ENCODE results near the gene TMEM128. TPM values are rescaled to one million over a fixed set of nuclear protein-coding genes. Genes with fewer than 3 reads are reported as not detected.

The TMEM128 gene
- total and polyA plus RNA-seq, 2 of the 13 experiments (the other 11 are each of a cell fraction or from before 2014, with no cell fraction given): 19.4 to 27.9 TPM

GRCh38 chr4:4228356-4228668 is 19.7 kb downstream of the TMEM128 start:
- H3K36me3 ChIP-seq (replicated peaks in 1 of 2; ENCODE audit: control insufficient read depth in 1 of 2, insufficient read depth in 2 of 2, low read length in 2 of 2): no peaks in the 10 kb centered on the region
- no peak for ATAC-seq
- H3K9ac ChIP-seq (ENCODE audit: insufficient read depth, low read depth, low read length): no peak overlapping the region
- no TSS peak for BruUV-seq (replicated peaks)
- ChIA-PET POLR2A (no interaction called here), CTCF (ENCODE audit: low intra/inter-chr PET ratio, low total read pairs) (no interaction called here)
- no peak for FAIRE-seq
- H3K27ac ChIP-seq (ENCODE audit: extremely low read length, insufficient read depth, low read length): no peak overlapping the region
- intact Hi-C loops (cut with micrococcal nuclease; ENCODE audit: unreplicated experiment): no loop called here
- H4K20me1 ChIP-seq (ENCODE audit: insufficient read depth, low read length): no peaks in the 10 kb centered on the region
- H3K79me2 ChIP-seq (ENCODE audit: insufficient read depth, low read length): no peaks in the 10 kb centered on the region
- no peaks in the 10 kb centered on the region for H3K4me1 ChIP-seq (ENCODE audit: insufficient read depth, low read length)
- 10% methylated on average over 1 of the region's 1 CpG for WGBS (ENCODE audit: low lambda C conversion rate)
- peaks cover 8 to 32% of the 10 kb centered on the region in 2 experiments; a peak in 4 of 5 replicates for H3K27me3 ChIP-seq (ENCODE audit: control insufficient read depth in 1 of 2, insufficient read depth in 2 of 2, low read length in 2 of 2)
- H2AFZ ChIP-seq (ENCODE audit: low read length): no peak overlapping the region
- H3K4me3 ChIP-seq (replicated peaks in 1 of 3; ENCODE audit: insufficient read depth in 1 of 3, low read depth in 2 of 3, low read length in 3 of 3): no peak overlapping the region
- DNase-seq (ENCODE audit: low spot score): no peak
- TF ChIP-seq CENPT (CRISPR knock-in tag; IDR thresholded peaks at IDR 0.05; ENCODE audit: low read depth) (no peak), GRHL1 (CRISPR knock-in tag; conservative IDR thresholded peaks at IDR 0.05) (no peak), POLR2G (IDR thresholded peaks at IDR 0.05; ENCODE audit: low read depth, low read length) (no peak), IRF1 (CRISPR knock-in tag; IDR thresholded peaks at IDR 0.05; ENCODE audit: low read depth) (no peak), SRF (IDR thresholded peaks at IDR 0.05; ENCODE audit: low read depth, low read length) (no peak), ZNF773 (CRISPR knock-in tag; IDR thresholded peaks at IDR 0.05; ENCODE audit: borderline replicate concordance) (no peak), DMAP1 (CRISPR knock-in tag; IDR thresholded peaks at IDR 0.05) (no peak), ZBTB21 (CRISPR knock-in tag; IDR thresholded peaks at IDR 0.05) (no peak), ZNF143 (CRISPR knock-in tag; IDR thresholded peaks at IDR 0.05) (no peak), ATF6 (CRISPR knock-in tag; conservative IDR thresholded peaks at IDR 0.05) (no peak), ZMAT3 (CRISPR knock-in tag; conservative IDR thresholded peaks at IDR 0.05) (no peak), NFE2L2 (IDR thresholded peaks at IDR 0.05; ENCODE audit: low read length) (no peak), ZNF704 (CRISPR knock-in tag; IDR thresholded peaks at IDR 0.05; ENCODE audit: borderline replicate concordance) (no peak), ZBTB7A (CRISPR knock-in tag; IDR thresholded peaks at IDR 0.05) (no peak), LRRFIP1 (CRISPR knock-in tag; conservative IDR thresholded peaks at IDR 0.05) (no peak)
- in situ Hi-C loops (cut with HindIII; ENCODE audit: extremely low pct_ligation_motif_present, low pct_unique_long_range_greater_than_20kb): no loop called here
- peaks cover 4% of the 10 kb centered on the region; the same call in 1 of the 2 replicates for H3K9me3 ChIP-seq (ENCODE audit: low read length)
- H3K4me2 ChIP-seq (ENCODE audit: low read depth, low read length): no peak overlapping the region

Measured in HepG2 (cell line).